KBM-7 (cell line): ENCODE measurements around the gene ARL5B.
A peak's percentile ranks its signal among the peaks of the same experiment; 100 is the strongest.

Source experiments
- DNase-seq: peaks from one replicate; pipeline ENCODE4 v3.0.0-alpha.2; 2015
- in situ Hi-C: fragments of 300-500 bp; cut with MboI; formaldehyde crosslinking; loops from 2 replicates; pipeline ENCODE4 v1.14.3; 2020; ENCODE audit warnings: low sequenced_read_pairs, low pct_unique_long_range_greater_than_20kb, mixed read lengths

ARL5B gene

GRCh38 chr10:18687706-18688105 lies 28.5 kb downstream of the ARL5B start:
- in situ Hi-C loops = no loop called here

GRCh38 chr10:18689498-18689897 lies 30.3 kb downstream of the ARL5B start:
- in situ Hi-C loops = no loop called here
- peak; percentile 38 for DNase-seq

More at GRCh38 chr10:18687706-18688105, 28.5 kb downstream of the ARL5B start:
- DNase-seq = no peak

GRCh38 chr10:18690541-18690940 lies 31.3 kb downstream of the ARL5B start:
- no peak for DNase-seq
- in situ Hi-C loops = no loop called here

- in situ Hi-C loops = no loop called here
- DNase-seq = peak; percentile 32
Observed at GRCh38 chr10:18699849-18700840, 40.9 kb downstream of the ARL5B start.

- no peak for DNase-seq
- in situ Hi-C loops = no loop called here
Observed at GRCh38 chr10:18703521-18703920, 44.3 kb downstream of the ARL5B start.

DNA sequence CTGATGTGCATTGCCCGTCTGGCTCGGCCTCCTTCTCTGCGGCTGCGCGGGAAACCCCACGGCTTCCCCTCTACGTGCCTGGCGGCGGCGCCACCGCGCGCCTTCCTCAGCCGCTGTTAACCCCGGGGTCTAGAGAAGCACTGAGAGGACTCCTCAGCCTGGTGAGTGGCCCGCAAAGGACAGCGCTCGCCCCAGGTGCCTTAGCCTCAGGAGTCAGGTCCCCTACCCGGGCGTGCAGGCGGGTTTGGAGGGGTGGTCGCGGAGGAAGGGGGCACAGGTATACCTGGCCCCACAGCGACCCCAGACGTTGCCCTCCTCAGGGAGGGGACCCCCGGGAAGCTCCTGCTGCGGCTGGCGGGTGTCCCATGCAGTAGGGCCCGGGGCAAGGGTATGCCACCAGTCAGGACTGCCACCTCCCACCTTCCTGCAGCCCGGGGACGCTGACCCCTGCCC lies 51.0 kb downstream of the ARL5B start:
- in situ Hi-C loops = no loop called here
- no peak for DNase-seq

GRCh38 chr10:18713077-18713476 lies 53.8 kb downstream of the ARL5B start:
- in situ Hi-C loops = no loop called here
- no peak for DNase-seq

DNA sequence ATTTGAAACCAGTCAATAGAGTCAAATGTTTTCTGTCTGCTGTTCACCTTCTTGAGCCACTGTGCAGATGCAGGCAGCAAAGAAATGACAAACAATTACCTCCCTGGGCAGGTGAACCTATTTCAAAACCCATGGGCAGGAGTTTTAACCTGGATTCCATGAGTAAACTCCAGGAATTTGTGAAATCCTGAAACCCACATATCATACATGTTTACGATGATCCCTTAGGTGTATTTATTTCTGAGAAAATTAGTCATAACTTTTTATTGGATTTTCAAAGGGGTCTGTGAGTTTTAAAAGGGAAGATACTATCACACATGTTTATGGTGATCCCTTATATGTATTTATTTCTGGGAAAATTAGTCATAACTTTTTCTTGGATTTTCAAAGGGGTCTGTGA lies 59.8 kb downstream of the ARL5B start:
- DNase-seq = no peak
- in situ Hi-C loops = no loop called here

- DNase-seq = no peak
- in situ Hi-C loops = no loop called here
Observed at GRCh38 chr10:18719811-18720210, 60.6 kb downstream of the ARL5B start.

DNA sequence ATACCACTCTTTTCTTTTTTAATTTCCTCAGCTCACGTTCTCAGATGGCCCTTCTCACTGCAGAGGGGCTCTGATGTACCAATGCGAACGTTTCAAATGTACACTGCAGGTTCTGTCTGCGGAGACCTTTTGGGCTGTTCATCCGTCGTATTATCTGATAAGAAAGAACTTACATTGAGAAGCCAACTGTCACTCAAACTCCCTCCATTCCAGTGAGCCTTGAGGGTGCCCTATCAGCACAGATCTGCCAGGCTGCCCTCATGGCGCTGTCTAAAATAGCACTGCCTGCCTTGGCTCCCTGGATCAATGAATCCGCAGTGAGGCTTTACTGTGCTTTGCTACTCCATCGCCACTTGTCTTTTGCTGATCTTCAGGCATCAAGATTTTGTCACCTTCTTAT lies 61.8 kb downstream of the ARL5B start:
- DNase-seq = no peak
- in situ Hi-C loops = no loop called here

DNA sequence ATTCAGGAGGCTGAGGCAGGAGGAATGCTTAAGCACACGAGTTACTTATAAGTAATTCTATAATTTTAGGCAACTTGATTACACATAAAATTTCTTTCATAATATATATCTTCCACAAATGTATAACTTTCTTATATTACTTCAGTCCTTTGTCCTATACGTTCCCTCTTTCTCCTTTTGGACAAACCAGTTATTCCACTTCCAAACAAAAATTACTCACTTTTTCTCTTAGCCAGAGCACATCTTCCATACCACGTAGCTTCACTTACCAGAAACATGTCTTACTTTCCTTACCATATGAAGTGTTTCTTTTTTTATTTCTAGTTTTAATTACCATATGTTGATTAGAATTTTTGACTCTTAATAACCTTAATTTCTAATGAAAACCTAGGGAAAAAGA lies 64.6 kb downstream of the ARL5B start:
- in situ Hi-C loops = no loop called here

More for the DNA sequence above, 64.6 kb downstream of the ARL5B start:
- DNase-seq = no peak
